ENCODE measurements around the gene ANKS3. TPM values are rescaled to one million over a fixed set of nuclear protein-coding genes. Genes with fewer than 3 reads are reported as not detected.

ANKS3 gene
- total and polyA plus RNA-seq, 8 donors: 11.6 to 183 (median 25.9) TPM

DNA sequence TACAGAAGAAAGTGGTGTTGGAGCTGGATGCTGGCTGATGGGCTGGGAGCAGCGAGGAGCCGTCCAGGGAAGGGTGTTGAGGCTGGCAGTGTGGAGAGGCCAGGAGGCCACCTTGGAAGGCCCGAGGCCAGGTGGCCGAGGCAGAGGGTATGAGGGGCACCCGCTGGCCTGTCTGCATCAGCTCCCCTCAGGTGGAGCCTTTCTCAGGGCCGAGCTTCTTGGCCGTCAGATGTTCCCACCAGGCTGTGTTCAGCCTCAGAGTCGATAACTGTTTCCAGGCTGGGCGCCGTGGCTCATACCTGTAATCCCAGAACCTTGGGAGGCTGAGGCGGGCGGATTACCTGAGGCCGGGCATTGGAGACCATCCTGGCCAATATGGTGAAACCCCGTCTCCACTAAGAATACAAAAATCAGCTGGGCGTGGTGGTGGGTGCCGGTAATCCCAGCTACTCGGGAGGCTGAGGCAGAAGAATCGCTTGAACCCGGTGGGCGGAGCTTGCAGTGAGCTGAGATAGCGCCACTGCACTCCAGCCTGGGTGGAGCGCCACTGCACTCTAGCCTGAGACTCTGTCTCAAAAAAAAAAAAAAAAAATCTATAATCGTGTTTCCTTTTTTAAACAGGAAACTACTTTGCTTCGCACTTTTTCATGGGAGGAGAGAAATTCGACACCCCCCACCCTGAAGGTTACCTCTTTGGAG lies 84.2 kb downstream of the ANKS3 start:
- 83 to 88% (median 87%) methylated on average over 25 of the region's 25 CpGs for WGBS, 5 donors
- Histone ChIP-seq H3K4me3 (no peak overlapping the region), H3K27ac (peak overlapping the region in 2 of 5 donors; percentile 24 to 27), H3K27me3 (no peaks in the 10 kb centered on the region), H3K4me1 (peaks cover 28 to 54% (median 49%) of the 10 kb centered on the region in 4 donors), H3K36me3 (peaks cover 18 to 85% (median 62%) of the 10 kb centered on the region in 4 donors), H3K9me3 (no peaks in the 10 kb centered on the region)
- intact Hi-C loops (cut with DNase I; ENCODE audit: low total_unique reads): no loop called here
- no peak for DNase-seq
- TF ChIP-seq POLR2AphosphoS5 (IDR thresholded peaks at IDR 0.05): no peak
- TF ChIP-seq CTCF (IDR thresholded peaks at IDR 0.05): no peak
- no peak for TF ChIP-seq EP300 (IDR thresholded peaks at IDR 0.05)
- no peak for TF ChIP-seq POLR2A (IDR thresholded peaks at IDR 0.05)

DNA sequence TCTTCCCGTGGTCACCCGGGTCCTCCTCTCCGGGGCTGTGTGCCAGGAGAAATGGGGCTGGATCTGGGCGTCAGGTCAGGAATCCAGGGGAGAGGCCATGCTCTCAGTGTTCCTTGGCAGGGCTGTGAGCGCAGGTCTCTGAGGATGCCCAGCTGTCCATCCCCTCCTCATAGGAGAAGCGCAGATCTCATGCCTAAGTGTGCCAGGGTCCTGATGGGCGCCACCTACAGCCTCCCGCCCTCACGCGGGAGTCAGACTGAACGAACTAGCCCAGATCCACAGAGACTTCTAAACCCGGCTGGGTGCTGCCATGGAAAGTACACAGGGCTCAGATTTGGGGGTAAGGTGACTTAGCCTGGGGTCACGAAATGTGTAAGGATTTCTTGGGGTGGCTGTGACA lies 85.2 kb downstream of the ANKS3 start:
- H3K4me1 ChIP-seq: peaks cover 22 to 48% (median 40%) of the 10 kb centered on the region in 4 donors
- H3K27ac ChIP-seq: no peak overlapping the region
- no peaks in the 10 kb centered on the region for H3K9me3 ChIP-seq
- intact Hi-C loops (cut with DNase I; ENCODE audit: low total_unique reads): no loop called here
- H3K36me3 ChIP-seq: peaks cover 18 to 82% (median 53%) of the 10 kb centered on the region in 4 donors
- WGBS, 5 donors: 89 to 95% (median 91%) methylated on average over 11 to 13 of the region's 13 CpGs
- TF ChIP-seq EP300 (IDR thresholded peaks at IDR 0.05): no peak
- no peak for TF ChIP-seq POLR2AphosphoS5 (IDR thresholded peaks at IDR 0.05)
- no peak for TF ChIP-seq POLR2A (IDR thresholded peaks at IDR 0.05)
- TF ChIP-seq CTCF (IDR thresholded peaks at IDR 0.05): no peak
- no peaks in the 10 kb centered on the region for H3K27me3 ChIP-seq
- no peak overlapping the region for H3K4me3 ChIP-seq
- DNase-seq: no peak

- no peaks in the 10 kb centered on the region for H3K27me3 ChIP-seq
- intact Hi-C loops (cut with DNase I; ENCODE audit: low total_unique reads): no loop called here
Measured at GRCh38 chr16:4647644-4647980, 86.5 kb downstream of the ANKS3 start.

More at GRCh38 chr16:4647644-4647980, 86.5 kb downstream of the ANKS3 start:
- peaks cover 9 to 37% (median 32%) of the 10 kb centered on the region in 4 donors for H3K4me1 ChIP-seq
- H3K27ac ChIP-seq: no peak overlapping the region
- DNase-seq: no peak
- H3K36me3 ChIP-seq: peaks cover 11 to 72% (median 40%) of the 10 kb centered on the region in 4 donors
- H3K9me3 ChIP-seq: no peaks in the 10 kb centered on the region
- H3K4me3 ChIP-seq: no peak overlapping the region
- 95 to 98% (median 96%) methylated on average over 8 of the region's 8 CpGs for WGBS, 5 donors
- TF ChIP-seq CTCF (IDR thresholded peaks at IDR 0.05): no peak
- no peak for TF ChIP-seq EP300 (IDR thresholded peaks at IDR 0.05)
- no peak for TF ChIP-seq POLR2AphosphoS5 (IDR thresholded peaks at IDR 0.05)
- no peak for TF ChIP-seq POLR2A (IDR thresholded peaks at IDR 0.05)
